NB4 (cell line): ENCODE results near the gene ARL4D.

ENCODE experiments used
- DNase-seq: peaks from one replicate; pipeline ENCODE4 v3.0.0; 2010; ENCODE audit warnings: low read depth
- H3K4me3 ChIP-seq: one replicate; pipeline ENCODE4 v1.5.1; 2011; ENCODE audit warnings: mild to moderate bottlenecking, low read depth, low read length, moderate library complexity
- MYC ChIP-seq: IDR thresholded peaks from 2 replicates; pipeline ENCODE4 v1.6.1; 2011; ENCODE audit warnings: low read depth, low read length
- POLR2A ChIP-seq: IDR thresholded peaks from 2 replicates; pipeline ENCODE4 v1.6.1; 2011; ENCODE audit warnings: mild to moderate bottlenecking; ENCODE audit not compliant: insufficient read length; ENCODE audit errors: extremely low read depth
- TF ChIP-seq, protein P1 (sequence below): IDR thresholded peaks from one replicate; pipeline ENCODE4 v1.5.1; 2012; ENCODE audit warnings: low read depth, low read length
- TF ChIP-seq, protein P2 (sequence below): IDR thresholded peaks from 2 replicates; pipeline ENCODE4 v1.6.1; 2011; ENCODE audit warnings: low read depth, low read length

Gene ARL4D

DNA sequence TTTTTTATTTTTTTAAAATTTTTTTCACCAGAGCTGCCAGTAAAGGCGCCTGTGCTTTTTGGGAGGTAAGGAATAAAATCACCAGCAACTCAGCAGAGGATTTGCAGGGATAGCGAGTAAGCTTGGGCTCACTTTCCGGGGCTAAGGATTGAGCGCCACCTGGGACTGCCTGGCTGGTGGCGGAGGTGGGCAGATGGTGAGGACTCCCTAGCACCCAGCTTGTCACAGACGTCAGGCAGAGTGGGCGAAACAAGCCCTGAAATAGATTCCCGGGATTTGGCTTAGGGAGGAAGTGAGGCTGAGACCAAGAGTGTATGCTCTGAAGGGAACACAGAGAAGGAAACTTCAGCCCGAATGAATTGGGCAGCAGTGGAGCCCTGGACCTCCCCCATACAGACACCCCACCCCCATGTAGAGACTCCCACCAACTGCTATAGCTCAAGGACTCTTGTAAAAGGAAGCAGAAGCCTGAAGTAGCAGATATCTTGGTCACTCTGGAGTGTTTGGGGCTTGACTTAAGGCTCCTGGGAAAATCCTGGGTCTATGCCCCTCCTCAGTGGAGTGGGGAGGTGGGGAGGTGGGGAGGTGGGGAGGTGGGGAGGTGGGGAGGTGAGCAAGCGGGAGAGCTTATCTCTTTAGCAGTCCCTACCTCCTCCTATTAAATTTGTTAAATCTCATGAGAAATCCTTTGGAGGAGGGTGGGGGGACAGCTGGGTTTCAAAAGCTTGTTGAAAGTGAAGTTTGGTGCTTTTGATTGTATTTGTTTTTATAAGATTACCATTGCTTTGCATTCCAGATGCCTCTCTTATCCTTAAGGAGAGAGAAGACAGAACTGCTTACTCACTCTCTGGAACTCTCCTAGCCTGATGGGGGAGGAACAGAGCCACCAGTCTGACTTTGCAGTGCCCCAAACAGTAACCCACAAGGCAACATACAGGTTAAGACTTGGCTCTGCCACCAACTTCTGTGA, 8.2 kb downstream of the ARL4D start:
- DNase-seq: no peak
- TF ChIP-seq MYC (no peak), POLR2A (no peak)
- TF ChIP-seq, protein P1, sequence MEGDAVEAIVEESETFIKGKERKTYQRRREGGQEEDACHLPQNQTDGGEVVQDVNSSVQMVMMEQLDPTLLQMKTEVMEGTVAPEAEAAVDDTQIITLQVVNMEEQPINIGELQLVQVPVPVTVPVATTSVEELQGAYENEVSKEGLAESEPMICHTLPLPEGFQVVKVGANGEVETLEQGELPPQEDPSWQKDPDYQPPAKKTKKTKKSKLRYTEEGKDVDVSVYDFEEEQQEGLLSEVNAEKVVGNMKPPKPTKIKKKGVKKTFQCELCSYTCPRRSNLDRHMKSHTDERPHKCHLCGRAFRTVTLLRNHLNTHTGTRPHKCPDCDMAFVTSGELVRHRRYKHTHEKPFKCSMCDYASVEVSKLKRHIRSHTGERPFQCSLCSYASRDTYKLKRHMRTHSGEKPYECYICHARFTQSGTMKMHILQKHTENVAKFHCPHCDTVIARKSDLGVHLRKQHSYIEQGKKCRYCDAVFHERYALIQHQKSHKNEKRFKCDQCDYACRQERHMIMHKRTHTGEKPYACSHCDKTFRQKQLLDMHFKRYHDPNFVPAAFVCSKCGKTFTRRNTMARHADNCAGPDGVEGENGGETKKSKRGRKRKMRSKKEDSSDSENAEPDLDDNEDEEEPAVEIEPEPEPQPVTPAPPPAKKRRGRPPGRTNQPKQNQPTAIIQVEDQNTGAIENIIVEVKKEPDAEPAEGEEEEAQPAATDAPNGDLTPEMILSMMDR: no peak
- TF ChIP-seq, protein P2, sequence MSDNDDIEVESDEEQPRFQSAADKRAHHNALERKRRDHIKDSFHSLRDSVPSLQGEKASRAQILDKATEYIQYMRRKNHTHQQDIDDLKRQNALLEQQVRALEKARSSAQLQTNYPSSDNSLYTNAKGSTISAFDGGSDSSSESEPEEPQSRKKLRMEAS: no peak
- H3K4me3 ChIP-seq: no peak overlapping the region

DNA sequence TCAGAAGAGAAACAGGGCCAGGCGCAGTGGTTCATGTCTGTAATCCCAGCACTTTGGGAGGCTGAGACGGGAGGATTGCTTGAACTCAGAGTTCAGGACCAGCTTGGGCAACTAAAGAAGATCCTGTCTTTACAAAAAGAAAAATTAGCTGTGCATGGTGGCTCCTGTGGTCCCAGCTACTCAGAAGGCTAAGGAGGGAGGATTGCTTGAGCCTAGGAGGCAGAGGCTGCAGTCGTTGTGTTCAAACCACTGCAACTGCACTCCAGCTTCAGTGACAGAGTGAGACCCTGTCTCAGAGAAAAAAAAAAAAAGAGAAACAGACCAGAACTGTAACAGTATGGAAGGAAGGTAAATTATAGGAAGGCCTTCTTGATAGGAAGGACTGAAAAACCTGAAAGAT, 10.3 kb downstream of the ARL4D start:
- TF ChIP-seq, protein P1: no peak
- TF ChIP-seq, protein P2: no peak
- no peak for TF ChIP-seq POLR2A
- TF ChIP-seq MYC: no peak
- no peak overlapping the region for H3K4me3 ChIP-seq
- DNase-seq: no peak

DNA sequence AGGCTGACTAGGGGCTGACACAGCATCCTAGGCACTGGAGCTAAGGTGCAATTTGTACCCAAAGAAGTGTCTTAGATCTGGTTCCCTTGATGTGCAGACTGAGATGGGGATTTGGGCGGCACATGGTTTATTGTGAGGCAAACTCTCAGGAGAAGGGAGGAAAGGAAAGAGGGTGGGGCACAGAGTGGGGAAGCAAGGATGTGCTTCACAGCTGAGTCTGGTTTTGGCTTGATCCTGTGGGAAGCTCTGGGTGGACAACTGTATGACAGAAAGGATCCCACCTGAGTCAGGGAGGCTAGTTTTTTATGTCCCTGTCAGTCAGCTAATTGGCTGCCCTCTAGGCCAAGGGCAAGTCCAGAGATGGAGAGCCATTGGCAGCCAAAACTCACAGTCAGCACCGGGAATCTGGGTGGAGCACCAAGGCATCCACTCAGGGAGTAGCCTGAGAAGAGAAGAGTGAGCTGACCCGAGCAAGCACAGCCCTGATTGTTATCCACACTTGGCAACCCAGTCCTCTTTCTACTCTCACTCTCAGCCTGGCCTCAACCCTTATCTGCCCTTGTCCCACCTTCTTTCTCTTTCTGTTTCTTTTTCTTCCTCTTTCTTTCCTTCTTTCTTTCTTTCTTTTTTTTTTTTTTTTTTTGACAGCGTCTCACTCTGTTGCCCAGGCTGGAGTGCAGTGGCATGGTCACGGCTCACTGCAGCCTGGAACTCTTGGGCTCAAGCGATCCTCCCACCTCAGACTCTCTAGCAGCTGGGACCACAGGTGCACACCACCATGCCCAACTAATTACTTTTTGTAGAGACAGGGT, 12.0 kb downstream of the ARL4D start:
- no peak overlapping the region for H3K4me3 ChIP-seq
- TF ChIP-seq, protein P2: no peak
- TF ChIP-seq MYC (no peak), POLR2A (no peak)
- TF ChIP-seq, protein P1: no peak
- no peak for DNase-seq

DNA sequence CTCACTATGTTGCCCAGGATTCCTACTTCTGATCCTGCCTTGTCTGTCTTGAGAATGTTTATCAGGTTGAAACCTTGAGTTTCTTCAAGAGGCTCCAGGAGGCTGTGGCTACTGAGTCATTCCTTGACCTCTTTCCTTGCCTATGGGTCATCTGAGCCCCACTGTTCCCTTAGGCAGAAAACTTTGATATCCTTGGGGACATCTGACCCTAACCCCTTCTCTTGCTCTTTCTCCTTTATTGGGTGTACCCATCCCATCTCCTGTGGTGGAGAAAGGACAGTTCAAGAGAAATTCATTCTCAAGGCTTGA, 12.5 kb downstream of the ARL4D start:
- no peak overlapping the region for H3K4me3 ChIP-seq
- TF ChIP-seq MYC: no peak
- TF ChIP-seq, protein P1: no peak
- TF ChIP-seq, protein P2: no peak
- no peak for TF ChIP-seq POLR2A
- no peak for DNase-seq

DNA sequence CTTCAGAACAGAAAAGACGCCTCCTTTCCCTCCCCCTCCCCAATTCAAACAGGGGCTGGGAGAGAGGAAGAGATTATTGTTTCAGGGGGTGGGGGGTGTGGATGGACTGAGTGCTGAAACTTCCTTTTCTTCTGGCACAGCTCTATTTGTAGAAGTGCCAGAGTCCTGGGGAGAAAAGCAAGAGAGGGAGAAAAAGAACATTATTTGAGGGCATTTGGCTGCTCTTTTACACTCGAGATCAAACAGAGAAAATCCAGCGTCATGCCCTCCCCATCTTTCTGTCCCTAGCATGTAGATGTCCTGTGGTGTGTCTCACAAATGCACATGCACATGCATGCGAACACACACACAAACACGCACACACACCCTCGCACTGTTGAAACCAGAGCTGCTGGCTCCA, 13.0 kb downstream of the ARL4D start:
- DNase-seq: no peak
- TF ChIP-seq, protein P1: no peak
- TF ChIP-seq, protein P2: no peak
- TF ChIP-seq POLR2A: no peak
- no peak for TF ChIP-seq MYC
- no peak overlapping the region for H3K4me3 ChIP-seq
